Measurements from ENCODE around the gene UBE2J1. TPM values are rescaled to one million over a fixed set of nuclear protein-coding genes. Genes with fewer than 3 reads are reported as not detected.
A peak's percentile ranks its signal among the peaks of the same experiment; 100 is the strongest.

UBE2J1 gene
- total and polyA plus RNA-seq, 10 of the 15 experiments (the other 5 are each of a cell fraction or from before 2014, with no cell fraction given), result 48.7 to 131 (median 90.0) TPM

- TF ChIP-seq ZBTB11 (CRISPR knock-in tag; IDR thresholded peaks at IDR 0.05) (no peak), POLR2AphosphoS2 (IDR thresholded peaks at IDR 0.05; ENCODE audit: low read depth, low read length) (no peak), FOXK2 (IDR thresholded peaks at IDR 0.05) (no peak), SIN3A (IDR thresholded peaks at IDR 0.05; ENCODE audit: low read depth, low read length) (no peak), NBN (IDR thresholded peaks at IDR 0.05) (no peak), FOS (IDR thresholded peaks at IDR 0.05; ENCODE audit: borderline replicate concordance, extremely low read depth, insufficient read length) (no peak), SPI1 (IDR thresholded peaks at IDR 0.05; ENCODE audit: borderline replicate concordance, insufficient read depth, low read depth, low read length) (peak; percentile 93), SP1 (IDR thresholded peaks at IDR 0.05; ENCODE audit: low read depth, low read length) (no peak), ZNF384 (IDR thresholded peaks at IDR 0.05; ENCODE audit: borderline replicate concordance, low read depth, low read length) (no peak; the same call in 1 of the 2 replicates), PAX5 (IDR thresholded peaks at IDR 0.05; ENCODE audit: borderline replicate concordance, low read depth, low read length) (peak; percentile 35; the same call in 1 of the 2 replicates), NR2C1 (IDR thresholded peaks at IDR 0.05) (no peak), ZNF592 (IDR thresholded peaks at IDR 0.05) (no peak), ATF7 (IDR thresholded peaks at IDR 0.05; ENCODE audit: low read depth) (peak; percentile 40; the same call in 1 of the 2 replicates), CHD1 (IDR thresholded peaks at IDR 0.05; ENCODE audit: low read depth, low read length) (0 out of 2 replicates have a peak, but pooled peaks have one; percentile 75), ZNF217 (IDR thresholded peaks at IDR 0.05) (0 out of 2 replicates have a peak, but pooled peaks have one; percentile 43), CBX5 (IDR thresholded peaks at IDR 0.05; ENCODE audit: low read depth) (0 out of 2 replicates have a peak, but pooled peaks have one; percentile 28), MXI1 (IDR thresholded peaks at IDR 0.05; ENCODE audit: low read depth, low read length) (0 out of 2 replicates have a peak, but pooled peaks have one; percentile 30)
These were observed 2.1 kb downstream of the UBE2J1 start (continued) for GRCh38 chr6:89350281-89350966.
